GM18858 (cell line): ENCODE measurements around the gene PLA2G2C.

Experiments
- ATAC-seq: cut with Tn5 transposase; IDR thresholded peaks from one replicate; pipeline ENCODE4 v1.9.1; 2021; ENCODE audit not compliant: unreplicated experiment

The PLA2G2C gene

DNA sequence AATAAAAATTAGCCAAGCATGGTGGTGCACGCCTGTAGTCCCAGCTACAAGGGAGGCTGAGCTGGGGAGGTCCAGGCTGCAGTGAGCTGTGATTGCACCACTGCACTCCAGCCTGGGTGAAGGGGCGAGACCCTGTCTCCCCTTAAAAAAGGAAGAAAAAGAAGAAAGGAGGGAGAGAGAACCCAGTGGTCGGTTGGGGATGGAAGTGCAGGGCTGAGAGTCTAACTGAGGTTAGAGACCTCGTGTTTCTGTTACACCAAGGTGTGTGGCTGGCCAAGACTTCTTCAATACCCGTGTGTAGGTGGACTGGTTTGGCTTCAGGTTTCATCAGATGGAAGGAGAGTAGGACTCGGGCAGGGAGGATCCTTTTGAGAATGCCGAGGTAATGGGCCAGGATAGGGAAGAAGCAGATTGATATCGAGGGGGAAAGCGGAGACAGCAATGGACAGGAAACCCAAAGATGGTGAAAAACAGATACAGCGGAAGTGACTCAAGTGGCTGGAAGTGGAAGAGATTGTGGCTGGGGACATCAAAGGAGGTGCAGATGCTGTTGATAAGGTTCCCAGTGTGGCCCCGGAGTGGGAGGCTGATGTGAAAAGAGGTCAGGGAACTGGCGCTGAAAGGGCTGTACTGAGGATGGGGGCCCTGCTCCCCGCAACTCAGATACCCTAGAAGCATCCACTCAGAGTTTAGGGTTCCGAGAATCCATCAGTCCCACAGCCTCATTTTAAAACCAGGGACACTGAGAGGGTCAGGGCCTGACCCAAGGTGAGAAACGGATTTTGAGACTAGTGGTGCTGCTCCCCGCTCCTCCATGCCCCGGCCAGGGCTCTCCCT is 1.1 kb downstream of the PLA2G2C start:
- ATAC-seq = no peak

DNA sequence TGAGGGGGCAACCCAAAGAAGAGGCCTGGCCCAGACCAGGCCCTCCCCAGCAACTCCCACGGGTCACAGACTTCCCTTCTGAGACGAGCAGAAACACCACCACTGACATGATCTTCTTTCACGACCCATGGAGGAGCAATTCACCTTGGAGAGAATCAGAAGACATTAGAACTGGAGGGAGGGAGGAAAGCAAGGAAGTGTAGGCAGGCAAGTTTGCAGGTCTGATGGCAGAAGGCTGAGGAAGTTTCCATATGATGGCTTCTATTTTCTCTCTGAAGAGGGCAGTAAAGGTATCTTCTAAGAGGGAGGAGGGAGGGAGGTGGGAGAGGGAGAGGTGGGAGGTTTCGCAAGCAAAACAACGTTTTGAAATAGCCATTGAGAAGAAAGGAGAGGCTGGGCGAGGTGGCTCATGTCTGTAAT is 1.8 kb downstream of the PLA2G2C start:
- no peak for ATAC-seq

DNA sequence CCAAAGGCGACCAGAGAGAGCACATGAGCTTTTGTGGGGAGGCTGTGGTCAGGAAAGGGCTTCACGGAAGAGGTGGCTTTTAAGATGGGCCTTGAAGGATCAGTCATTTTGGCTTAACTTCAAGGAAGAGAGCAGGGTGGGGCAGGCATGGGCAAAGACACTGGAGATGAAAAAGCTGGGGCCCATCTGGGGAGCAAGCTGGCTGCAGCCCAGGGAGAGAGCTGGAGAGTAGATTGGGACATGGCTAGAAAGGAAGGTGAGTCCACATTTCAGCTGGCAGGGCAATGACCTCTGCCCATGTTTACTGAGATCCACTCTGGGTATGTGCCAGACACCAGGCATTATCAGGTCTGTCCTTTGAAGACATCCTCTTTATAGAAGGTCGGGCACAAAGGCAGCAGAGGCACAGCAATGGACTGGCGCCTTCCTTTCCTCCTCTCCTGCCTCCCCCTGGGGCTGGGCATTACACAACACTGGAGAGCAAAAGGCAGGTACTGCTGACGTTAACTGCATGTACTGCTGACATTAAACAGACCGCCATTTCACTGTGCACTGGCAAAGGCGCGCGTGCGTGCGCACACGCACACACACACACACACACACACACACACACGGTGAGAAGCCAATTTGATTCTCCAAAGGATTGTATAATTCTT is 2.6 kb downstream of the PLA2G2C start:
- ATAC-seq = no peak

DNA sequence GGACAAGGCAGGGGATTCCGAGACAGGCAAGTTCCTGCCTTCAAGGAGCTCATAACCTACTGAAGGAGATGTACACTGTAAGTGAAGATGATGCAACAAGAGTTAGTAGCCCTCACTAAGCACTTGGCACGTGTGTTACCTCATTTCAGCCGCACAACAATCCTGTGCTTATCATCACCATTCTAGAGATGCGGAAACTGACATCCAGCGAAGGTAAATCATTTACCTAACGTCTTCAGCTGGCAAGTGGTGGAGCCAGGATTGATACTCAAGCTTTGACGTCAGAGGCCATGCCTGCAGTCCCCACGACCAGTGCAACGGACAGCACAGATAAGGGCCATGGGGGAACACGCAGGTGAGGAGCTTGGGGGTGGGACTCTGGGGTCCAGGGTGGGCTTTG is 3.3 kb downstream of the PLA2G2C start:
- no peak for ATAC-seq

DNA sequence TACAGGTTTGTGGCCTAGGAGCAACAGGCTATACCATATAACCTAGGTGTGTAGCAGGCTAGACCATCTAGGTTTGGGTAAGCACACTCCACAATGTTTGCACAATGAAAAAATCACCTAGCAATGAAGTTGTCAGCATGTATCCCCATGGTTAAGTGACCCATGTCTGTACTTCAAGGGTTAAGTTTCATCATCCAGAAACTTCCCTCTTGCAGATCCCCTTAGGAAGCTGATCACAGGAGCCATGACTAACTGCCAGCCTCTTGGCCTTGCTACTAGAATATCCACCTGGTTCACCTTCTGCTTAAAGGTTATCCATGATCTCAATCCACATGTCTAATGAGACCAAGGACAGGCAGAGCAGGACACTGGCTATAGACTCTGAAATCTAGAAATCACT is 3.9 kb downstream of the PLA2G2C start:
- no peak for ATAC-seq

DNA sequence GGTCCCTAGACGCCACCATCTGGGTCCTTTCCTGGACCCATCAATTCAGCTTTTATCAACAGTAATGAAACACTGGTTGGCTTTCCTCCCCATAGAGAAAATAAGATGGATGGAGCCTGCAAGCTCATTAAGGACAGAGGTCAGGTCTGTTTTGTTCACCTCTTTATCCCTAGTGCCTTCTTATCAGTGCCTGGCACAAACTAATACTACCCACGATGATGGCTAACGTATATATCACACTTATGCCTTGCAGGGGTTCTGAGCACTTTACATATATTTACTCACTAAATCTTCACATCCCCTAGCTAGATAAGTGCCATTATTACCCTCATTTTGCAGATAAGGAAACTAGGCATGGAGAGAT is 5.5 kb downstream of the PLA2G2C start:
- ATAC-seq = no peak

DNA sequence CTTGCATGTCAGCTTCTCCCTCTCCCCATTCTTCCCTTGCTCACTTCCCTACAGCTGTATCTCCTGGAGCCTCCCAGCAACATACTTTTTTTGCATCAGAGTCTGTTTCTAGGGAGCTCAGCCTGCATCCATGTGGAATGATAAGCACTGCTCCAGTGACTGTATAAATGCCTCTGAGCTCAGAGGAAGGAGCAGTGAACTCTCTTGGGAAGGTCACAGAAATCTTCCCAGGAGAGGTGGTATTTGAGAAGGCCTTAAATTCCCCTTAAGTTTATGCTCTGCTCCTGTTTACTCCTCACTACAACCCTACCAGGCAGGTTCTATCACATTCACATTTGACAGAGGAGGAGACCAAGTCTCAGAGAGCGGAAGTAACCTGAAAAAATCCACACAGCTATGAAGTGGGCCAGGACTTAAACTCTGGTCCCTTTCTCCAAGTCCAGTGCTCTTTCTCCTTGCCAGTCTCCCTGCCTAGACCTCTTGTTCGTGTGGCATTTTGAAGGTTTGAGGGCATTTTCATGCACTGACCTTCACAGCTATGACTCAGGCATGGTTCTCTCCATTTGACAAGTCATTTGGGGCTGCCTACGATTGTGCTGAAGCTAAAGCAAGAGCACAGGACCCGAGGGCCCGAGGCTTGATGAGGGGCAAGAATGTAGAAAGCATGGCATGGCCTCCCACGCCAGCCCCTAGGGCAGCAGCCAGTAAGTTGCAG is 6.0 kb downstream of the PLA2G2C start:
- no peak for ATAC-seq

DNA sequence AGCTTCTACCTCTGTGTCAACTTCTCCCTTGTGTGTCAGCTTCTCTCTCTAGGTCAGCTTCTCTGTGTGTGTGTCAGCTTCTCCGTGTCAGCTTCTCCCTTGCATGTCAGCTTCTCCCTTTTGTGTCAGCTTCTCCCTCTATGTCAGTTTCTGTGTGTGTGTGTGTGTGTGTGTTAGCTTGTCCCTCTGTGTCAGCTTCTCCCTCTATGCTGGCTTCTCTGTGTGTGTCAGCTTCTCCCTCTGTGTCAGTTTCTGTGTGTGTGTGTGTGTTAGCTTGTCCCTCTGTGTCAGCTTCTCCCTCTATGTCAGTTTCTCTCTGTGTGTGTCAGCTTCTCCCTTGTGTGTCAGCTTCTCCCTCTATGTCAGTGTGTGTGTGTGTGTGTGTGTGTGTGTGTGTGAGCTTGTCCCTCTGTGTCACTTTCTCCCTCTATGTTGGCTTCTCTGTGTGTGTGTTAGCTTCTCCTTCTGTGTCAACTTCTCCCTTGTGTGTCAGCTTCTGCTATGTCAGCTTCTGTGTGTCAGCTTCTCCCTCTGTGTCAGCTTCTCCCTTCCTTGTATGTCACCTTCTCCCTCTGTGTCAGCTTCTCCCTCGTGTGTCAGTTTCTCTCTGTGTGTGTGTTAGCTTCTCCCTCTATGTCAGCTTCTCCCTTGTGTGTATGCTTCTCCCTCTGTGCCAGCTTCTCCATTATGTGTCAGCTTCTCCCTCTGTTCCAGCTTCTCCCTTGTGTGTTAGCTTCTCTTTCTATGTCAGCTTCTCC is 6.8 kb downstream of the PLA2G2C start:
- no peak for ATAC-seq

DNA sequence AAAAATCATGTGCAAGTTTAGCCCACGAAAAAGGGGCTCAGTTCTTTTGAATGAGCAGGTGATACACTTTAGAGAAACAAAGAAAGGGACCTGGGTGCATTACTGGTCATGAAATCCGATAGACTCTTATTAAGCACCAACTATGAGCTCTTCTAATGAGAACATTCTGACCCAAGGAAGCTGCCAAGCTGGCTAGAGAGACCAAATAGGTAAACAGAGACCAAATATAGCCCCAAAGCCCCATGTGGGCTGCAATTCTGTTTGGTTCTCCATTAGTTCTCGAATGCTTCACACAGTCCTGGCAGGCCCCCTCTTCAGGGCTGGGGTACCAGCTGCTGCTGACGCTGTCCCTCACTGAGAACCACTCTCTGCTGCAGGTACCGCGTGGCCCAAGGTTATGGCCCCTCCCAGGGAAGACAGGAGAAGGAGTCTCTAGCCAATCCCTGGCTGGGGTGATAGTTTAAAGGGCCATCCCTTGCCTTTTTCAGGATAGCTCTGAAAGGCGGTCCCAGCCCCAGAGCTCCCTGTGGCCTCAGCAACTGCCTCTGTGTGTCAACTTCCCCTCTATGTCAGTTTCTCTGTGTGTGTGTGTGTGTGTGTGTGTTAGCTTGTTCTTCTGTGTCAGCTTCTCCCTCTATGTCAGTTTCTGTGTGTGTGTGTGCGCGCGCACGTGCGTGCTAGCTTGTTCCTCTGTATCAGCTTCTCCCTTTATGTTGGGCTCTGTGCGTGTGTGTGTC is 7.5 kb downstream of the PLA2G2C start:
- ATAC-seq = no peak

DNA sequence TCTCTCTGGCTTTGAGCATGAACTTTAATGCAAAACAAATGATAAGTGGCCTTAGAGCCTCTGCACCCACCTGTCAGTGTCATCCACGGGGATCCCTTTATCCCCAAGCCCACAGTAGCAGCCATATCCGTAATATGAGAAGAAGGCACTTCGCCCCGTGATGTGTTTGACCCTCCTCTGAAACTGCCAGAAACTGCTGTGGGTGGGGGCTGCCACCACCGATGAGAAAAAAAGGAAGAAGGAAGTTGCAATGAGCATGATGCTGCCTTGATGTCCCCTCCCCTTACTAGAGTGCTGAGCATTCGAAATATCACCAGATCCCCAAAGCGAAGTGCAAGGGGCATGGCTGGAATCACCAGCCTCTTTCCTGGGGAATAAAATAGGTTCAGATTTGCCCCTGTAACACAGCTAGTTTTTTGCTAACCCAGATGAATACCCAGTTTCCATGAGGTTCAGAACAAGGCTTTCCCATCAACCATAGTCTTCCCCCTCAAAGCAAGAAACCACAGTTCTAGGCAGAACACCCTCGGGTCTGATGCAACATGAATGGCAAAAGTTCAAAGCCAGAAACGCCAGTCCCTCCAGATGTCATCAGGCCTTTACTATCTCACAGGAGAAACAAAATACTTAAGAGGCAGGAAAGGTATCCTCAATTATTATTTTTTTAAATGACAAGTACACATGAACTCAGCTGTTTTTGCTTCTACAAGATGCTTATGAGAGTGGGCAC is 11.2 kb downstream of the PLA2G2C start:
- ATAC-seq = no peak

DNA sequence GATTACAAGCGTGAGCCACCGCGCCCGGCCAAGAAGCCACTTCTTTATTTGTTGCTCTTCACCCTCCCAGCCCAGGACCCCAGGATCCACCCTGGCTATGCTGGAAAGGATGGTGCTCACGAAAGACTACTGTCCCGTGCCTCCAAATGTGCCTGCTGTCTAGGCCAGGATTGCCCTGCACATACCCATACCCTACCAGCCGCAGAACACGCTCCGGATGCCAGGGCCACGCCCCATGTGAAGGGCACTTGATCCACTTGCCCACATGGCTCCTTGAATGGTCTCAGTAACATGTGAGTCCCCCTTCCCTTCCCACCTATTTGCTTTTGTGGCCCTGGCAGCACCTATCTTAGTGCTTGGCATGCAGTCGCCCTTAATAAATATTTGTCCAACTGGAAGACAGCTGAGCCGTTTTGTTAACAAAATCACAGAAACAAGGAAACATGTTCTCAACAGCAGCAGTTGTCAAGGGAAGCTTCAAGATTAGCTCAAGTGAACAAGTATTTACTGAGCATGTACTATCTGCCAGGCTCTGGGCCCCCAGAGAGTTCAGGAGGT is 14.2 kb downstream of the PLA2G2C start:
- ATAC-seq = no peak

DNA sequence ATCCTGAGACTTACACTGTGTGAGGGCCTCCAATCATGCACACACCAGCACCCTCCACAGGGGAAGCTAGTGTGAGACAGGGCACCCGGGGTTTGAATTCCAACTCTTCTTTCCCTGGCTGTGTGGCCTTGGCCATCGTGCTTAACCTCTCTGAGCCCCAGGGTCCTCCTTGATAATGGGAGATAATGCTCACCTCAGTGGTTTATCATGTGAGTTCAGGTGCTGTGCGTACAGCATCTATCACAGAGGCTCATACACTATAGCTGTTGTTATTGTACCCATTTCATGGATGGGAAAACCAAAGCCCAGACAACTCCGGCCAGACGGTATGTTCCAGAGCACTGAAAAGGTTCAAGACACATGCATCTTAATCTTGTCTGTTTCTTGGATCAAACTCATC is 16.4 kb downstream of the PLA2G2C start:
- ATAC-seq = no peak

DNA sequence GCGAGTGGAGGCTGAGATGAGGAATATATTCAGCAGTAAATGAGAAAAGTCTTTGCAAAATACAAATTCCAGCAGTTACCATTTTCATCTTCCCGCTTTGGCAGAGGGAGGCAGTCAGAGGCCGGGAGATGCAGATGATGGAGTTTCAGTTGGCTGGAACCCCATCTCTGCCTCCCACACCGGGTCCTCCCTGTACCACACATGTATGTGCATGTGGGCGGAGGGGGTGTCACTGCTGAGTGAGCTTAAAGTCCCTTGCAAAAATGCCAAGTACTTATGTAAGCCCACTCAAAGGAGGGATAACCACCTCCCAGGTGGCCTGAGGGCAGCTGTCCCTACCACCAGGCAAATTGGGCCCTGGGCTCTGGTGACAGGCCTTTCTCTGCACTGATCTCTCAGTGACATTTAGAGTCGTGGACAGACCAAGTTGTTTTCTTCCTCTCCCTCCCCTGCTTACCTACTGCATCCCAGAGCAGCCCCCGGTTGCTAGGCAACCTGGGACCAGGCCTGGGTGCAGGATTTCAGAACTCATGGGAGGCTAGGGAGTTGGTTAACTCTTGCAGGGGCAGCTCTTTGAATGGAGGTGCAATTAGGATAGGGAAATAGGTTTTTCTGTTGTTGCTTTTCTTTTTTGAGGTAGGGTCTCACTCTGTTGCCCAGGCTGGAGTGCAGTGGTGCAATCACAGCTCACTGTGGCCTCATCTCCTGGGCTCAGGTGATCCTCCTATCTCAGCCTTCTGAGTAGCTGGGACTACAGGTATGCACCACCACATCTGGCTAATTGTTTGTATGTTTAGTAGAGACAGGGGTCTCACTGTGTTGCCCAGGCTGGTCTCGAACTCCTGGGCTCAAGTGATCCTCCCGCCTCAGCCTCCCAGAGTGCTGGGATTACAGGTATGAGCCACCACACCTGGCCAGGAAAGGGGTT is 17.5 kb downstream of the PLA2G2C start:
- no peak for ATAC-seq

DNA sequence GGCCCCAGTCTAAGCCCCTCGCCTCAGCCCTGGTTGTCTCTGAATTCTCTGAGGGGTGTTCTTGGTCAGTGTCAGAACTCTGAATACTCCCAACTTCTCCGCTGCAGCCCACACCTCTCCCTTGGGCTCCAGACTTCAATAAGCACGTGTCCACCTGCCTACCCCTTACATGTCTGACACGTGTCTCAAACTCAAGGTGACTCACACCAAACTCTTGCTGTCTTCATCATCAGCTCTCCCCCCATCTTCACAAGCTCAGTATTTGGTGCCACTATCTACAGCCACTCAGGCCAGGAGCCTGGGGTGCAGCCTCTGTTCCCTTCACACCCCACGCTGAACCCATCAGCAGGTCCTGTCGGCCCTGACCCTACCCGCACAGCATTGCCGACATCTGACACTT is 19.2 kb downstream of the PLA2G2C start:
- no peak for ATAC-seq

DNA sequence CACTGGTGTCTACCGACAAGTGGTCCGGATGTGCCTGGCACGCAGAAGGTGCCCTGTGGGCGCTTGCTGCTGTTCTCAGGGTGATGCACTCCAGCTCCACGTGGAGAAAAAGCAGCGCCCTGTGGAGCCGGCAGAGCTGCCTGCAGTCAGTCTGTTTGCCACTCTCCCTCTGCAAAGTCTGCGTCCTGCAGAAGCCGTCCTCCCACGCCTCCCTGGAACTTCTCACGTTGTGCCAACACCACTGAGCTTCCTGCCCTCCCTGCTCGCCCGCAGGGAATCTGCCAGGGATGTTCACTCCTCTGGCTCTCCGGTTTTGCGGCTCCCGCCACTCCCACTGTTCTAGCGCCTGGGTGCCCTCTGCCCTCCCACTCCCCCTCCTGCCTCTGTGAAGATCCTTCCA is 20.3 kb downstream of the PLA2G2C start:
- no peak for ATAC-seq

DNA sequence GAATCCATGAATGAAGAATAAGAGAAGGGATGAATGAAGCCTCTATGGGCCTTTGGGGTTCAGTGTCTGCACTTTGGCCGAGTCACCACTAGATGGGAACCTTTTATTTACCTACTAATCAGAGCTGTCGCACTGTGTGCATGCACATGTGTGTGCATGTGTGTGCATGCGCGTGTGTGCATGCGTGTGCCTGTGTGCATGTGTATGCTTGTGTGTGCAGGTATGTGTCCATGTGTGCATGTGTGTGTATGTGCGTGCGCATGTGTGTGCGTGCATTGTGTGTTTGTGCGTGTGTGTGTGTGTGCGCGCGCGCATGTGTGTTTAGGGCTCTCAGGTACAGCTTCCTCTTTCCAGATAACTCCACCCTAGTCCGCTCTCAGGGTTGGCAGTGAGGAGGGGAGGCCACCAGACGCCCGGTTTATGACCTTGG is 20.8 kb downstream of the PLA2G2C start:
- ATAC-seq = no peak

DNA sequence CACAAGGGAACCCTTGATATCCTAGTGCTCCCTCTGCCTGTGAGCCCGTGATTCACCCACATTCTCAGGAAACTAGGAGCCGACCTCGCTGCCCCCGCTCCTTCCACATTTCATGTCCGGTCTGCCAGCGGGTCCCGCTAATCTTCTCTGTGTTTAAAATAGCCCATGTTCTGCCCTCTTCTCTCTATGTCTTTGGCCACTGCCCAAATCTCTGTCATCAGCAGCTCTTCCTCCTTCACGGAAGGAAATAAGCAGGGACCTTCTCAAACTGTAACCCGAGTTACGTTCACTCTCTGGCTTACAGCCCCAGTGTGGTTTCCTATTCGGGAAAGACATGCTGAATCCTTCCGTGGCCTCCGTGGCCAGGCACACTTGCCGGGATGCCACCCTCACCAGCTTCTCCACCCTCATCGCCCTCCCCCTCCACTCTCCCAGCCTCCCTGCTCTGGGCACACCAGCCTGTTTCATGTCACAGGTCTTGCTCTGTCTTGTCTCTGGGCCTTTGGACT is 21.6 kb downstream of the PLA2G2C start:
- no peak for ATAC-seq

DNA sequence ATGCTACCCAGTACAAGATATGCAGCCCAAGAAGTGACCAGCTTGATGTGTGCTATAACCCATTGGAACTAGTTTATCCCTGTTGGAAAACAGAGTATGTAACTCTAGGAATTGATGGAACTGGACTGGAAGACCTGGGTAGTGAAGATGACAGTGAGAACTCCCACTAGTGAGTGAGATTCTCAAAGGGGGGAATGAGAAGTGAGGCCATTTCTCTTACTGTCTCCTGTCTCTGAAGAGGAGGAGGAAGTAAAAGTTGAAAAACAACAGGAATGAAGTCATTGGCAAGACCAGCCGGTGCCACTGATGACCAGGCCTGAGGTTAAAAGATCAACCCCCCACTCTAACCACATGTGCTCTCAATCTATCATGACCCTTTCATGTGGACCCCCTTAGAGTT is 26.3 kb downstream of the PLA2G2C start:
- no peak for ATAC-seq
